K562 (cell line): Measurements from ENCODE around the gene MYO1D. TPM values are rescaled to one million over a fixed set of nuclear protein-coding genes. Genes with fewer than 3 reads are reported as not detected.

ENCODE experiments used
- BDP1 ChIP-seq: IDR thresholded peaks from 3 replicates; pipeline ENCODE4 v1.6.1; 2011; ENCODE audit not compliant: insufficient read length, insufficient read depth
- CCAR2 ChIP-seq: fragments of 200-400 bp; formaldehyde crosslinking; IDR thresholded peaks from 2 replicates; pipeline ENCODE4 v1.6.1; 2017; ENCODE audit warnings: mild to moderate bottlenecking, low read depth, low read length
- DACH1 ChIP-seq: fragments of 450-650 bp; IDR thresholded peaks from 2 replicates; pipeline ENCODE4 v1.6.1; 2018; ENCODE audit not compliant: partially characterized antibody
- EZH2 ChIP-seq: IDR thresholded peaks from 2 replicates; pipeline ENCODE4 v1.6.1; 2012; ENCODE audit warnings: low read depth, mild to moderate bottlenecking, inconsistent platforms, low read length, borderline replicate concordance
- FOXK2 ChIP-seq, 2 experiments: fragments of 450-650 bp; IDR thresholded peaks in 1 of 2; conservative IDR thresholded peaks in 1 of 2; 2 replicates each; pipeline ENCODE4 v1.6.1; 2016; ENCODE audit warnings: low read depth in 2 of 2, mild to moderate bottlenecking in 1 of 2
- FOXP4 ChIP-seq: sonication (generic); formaldehyde crosslinking; IDR thresholded peaks from 2 replicates; pipeline ENCODE4 v1.8.0; 2022; ENCODE audit warnings: mild to moderate bottlenecking, missing genetic modification reagents, borderline replicate concordance
- GABPB2 ChIP-seq: fragments of 250-450 bp; sonication (Bioruptor Pico); conservative IDR thresholded peaks from 2 replicates; pipeline ENCODE4 v1.5.1; 2021; ENCODE audit warnings: mild to moderate bottlenecking
- HDAC6 ChIP-seq: IDR thresholded peaks from 2 replicates; pipeline ENCODE4 v1.6.1; 2012; ENCODE audit warnings: low read depth, mild to moderate bottlenecking, control low read depth, inconsistent platforms, low read length, moderate library complexity
- HOXB6 ChIP-seq: fragments of 250-450 bp; sonication (Bioruptor Pico); IDR thresholded peaks from 2 replicates; pipeline ENCODE4 v1.5.1; 2022; ENCODE audit warnings: mild to moderate bottlenecking, borderline replicate concordance
- LARP7 ChIP-seq: fragments of 450-650 bp; IDR thresholded peaks from 2 replicates; pipeline ENCODE4 v1.6.1; 2016
- NFE2 ChIP-seq: IDR thresholded peaks from 2 replicates; pipeline ENCODE4 v1.6.1; 2014; ENCODE audit warnings: antibody characterized with exemption, low read depth
- NFIX ChIP-seq: fragments of 250-450 bp; sonication (Bioruptor Pico); IDR thresholded peaks from 2 replicates; pipeline ENCODE4 v1.4.0; 2020; ENCODE audit warnings: low read depth, mild to moderate bottlenecking, moderate library complexity
- PTRF ChIP-seq: fragments of 450-650 bp; IDR thresholded peaks from 2 replicates; pipeline ENCODE4 v1.6.1; 2016; ENCODE audit warnings: mild to moderate bottlenecking, missing genetic modification characterization, missing compliant biosample characterization
- ZBTB8A ChIP-seq: fragments of 450-650 bp; IDR thresholded peaks from 2 replicates; pipeline ENCODE4 v1.6.1; 2018; ENCODE audit warnings: mild to moderate bottlenecking, moderate library complexity; ENCODE audit not compliant: partially characterized antibody
- ZNF507 ChIP-seq: conservative IDR thresholded peaks from 2 replicates; pipeline ENCODE4 v1.6.1; 2017; ENCODE audit warnings: missing genetic modification characterization, missing compliant biosample characterization
- ZNF57 ChIP-seq: fragments of 450-650 bp; formaldehyde crosslinking; IDR thresholded peaks from 2 replicates; pipeline ENCODE4 v1.4.0; 2020; ENCODE audit warnings: mild to moderate bottlenecking, moderate library complexity
- ZNF717 ChIP-seq: fragments of 250-450 bp; sonication (Bioruptor Pico); IDR thresholded peaks from 2 replicates; pipeline ENCODE4 v1.5.0; 2021
- polyA plus RNA-seq, 8 experiments: library from polyadenylated mRNA; depleted of rRNA in 4 of 8; stranded (reverse) in 5 of 8; unstranded in 3 of 8; fragments of >200 nt; fragmentation: Nextera tagmentation in 2 of 8; fragmentation: Illumina TruSeq in 1 of 8; extraction: Ambion mirVana in 2 of 8; extraction: Trizol in 1 of 8; gene quantifications; 2 replicates each; pipeline versions ENCODE4 v1.2.1 to v1.2.3, GENCODE V29; 2011 to 2014; ENCODE audit warnings: inconsistent platforms in 1 of 8, missing spikeins in 1 of 8
- total RNA-seq, 7 experiments: library from RNA; depleted of rRNA in 6 of 7; stranded (reverse); fragments of >200 nt in 6 of 7; fragmentation: Illumina TruSeq in 2 of 7; extraction: Trizol in 2 of 7; gene quantifications; 2 replicates each; pipeline versions ENCODE4 v1.2.1 to v1.2.3, GENCODE V29; 2011 to 2021; ENCODE audit warnings: low replicate concordance in 1 of 7
- TF ChIP-seq, protein P1 (sequence below): fragments of 250-450 bp; sonication (Bioruptor Pico); IDR thresholded peaks from 2 replicates; pipeline ENCODE4 v1.4.0; 2020
- TF ChIP-seq, protein P2 (sequence below): sonication (generic); formaldehyde crosslinking; IDR thresholded peaks from 2 replicates; pipeline ENCODE4 v1.8.0; 2023; ENCODE audit warnings: mild to moderate bottlenecking, missing genetic modification reagents
- TF ChIP-seq, protein P3 (sequence below): fragments of 450-650 bp; IDR thresholded peaks from one replicate; pipeline ENCODE4 v1.6.1; 2018; ENCODE audit warnings: mild to moderate bottlenecking, moderate library complexity; ENCODE audit not compliant: partially characterized antibody

MYO1D gene
- total and polyA plus RNA-seq, 9 of the 15 experiments (the other 6 are each of a cell fraction or from before 2014, with no cell fraction given) = 2.1 to 71.2 (median 45.4) TPM

DNA sequence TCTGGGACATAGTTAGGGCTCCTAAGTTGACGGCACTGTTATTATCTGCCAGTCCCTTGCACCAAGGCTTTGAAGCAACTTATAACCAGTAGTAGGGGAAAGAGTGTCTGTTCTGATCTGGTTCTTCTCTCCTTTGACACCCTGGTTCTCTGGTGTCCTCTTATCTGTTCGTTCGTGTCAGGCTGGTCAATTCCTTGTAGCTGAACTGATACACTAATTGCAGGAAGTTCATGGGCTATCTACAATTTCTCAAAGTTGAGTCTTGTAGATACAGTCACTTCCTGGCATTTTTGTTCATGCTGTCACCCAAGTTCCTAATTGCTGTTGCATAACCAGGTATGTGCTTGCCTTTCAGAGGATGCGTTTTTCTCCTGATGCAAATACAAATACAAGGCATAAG is 17.3 kb upstream of the MYO1D start (continued):
- TF ChIP-seq, protein P1, sequence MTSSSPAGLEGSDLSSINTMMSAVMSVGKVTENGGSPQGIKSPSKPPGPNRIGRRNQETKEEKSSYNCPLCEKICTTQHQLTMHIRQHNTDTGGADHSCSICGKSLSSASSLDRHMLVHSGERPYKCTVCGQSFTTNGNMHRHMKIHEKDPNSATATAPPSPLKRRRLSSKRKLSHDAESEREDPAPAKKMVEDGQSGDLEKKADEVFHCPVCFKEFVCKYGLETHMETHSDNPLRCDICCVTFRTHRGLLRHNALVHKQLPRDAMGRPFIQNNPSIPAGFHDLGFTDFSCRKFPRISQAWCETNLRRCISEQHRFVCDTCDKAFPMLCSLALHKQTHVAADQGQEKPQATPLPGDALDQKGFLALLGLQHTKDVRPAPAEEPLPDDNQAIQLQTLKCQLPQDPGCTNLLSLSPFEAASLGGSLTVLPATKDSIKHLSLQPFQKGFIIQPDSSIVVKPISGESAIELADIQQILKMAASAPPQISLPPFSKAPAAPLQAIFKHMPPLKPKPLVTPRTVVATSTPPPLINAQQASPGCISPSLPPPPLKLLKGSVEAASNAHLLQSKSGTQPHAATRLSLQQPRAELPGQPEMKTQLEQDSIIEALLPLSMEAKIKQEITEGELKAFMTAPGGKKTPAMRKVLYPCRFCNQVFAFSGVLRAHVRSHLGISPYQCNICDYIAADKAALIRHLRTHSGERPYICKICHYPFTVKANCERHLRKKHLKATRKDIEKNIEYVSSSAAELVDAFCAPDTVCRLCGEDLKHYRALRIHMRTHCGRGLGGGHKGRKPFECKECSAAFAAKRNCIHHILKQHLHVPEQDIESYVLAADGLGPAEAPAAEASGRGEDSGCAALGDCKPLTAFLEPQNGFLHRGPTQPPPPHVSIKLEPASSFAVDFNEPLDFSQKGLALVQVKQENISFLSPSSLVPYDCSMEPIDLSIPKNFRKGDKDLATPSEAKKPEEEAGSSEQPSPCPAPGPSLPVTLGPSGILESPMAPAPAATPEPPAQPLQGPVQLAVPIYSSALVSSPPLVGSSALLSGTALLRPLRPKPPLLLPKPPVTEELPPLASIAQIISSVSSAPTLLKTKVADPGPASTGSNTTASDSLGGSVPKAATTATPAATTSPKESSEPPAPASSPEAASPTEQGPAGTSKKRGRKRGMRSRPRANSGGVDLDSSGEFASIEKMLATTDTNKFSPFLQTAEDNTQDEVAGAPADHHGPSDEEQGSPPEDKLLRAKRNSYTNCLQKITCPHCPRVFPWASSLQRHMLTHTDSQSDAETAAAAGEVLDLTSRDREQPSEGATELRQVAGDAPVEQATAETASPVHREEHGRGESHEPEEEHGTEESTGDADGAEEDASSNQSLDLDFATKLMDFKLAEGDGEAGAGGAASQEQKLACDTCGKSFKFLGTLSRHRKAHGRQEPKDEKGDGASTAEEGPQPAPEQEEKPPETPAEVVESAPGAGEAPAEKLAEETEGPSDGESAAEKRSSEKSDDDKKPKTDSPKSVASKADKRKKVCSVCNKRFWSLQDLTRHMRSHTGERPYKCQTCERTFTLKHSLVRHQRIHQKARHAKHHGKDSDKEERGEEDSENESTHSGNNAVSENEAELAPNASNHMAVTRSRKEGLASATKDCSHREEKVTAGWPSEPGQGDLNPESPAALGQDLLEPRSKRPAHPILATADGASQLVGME (CRISPR knock-in tag) = no peak
- TF ChIP-seq GABPB2 (CRISPR knock-in tag) (no peak), PTRF (tag) (no peak), DACH1 (peak; percentile 63), NFIX (CRISPR knock-in tag) (no peak), FOXP4 (CRISPR knock-in tag) (no peak), HOXB6 (no peak), HDAC6 (no peak), EZH2 (no peak), ZBTB8A (no peak), ZNF507 (tag) (no peak), BDP1 (no peak), ZNF717 (no peak), NFE2 (no peak), LARP7 (no peak), ZNF57 (CRISPR knock-in tag) (no peak), FOXK2 (conservative IDR thresholded peaks at IDR 0.05 in 1 of 2, IDR thresholded peaks at IDR 0.05 in 1 of 2; ENCODE audit: low read depth in 2 of 2) (peak; percentile 30 to 61; a peak in 3 of 4 replicates), CCAR2 (no peak)
- TF ChIP-seq, protein P2, sequence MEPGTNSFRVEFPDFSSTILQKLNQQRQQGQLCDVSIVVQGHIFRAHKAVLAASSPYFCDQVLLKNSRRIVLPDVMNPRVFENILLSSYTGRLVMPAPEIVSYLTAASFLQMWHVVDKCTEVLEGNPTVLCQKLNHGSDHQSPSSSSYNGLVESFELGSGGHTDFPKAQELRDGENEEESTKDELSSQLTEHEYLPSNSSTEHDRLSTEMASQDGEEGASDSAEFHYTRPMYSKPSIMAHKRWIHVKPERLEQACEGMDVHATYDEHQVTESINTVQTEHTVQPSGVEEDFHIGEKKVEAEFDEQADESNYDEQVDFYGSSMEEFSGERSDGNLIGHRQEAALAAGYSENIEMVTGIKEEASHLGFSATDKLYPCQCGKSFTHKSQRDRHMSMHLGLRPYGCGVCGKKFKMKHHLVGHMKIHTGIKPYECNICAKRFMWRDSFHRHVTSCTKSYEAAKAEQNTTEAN (CRISPR knock-in tag) = no peak
- TF ChIP-seq, protein P3, sequence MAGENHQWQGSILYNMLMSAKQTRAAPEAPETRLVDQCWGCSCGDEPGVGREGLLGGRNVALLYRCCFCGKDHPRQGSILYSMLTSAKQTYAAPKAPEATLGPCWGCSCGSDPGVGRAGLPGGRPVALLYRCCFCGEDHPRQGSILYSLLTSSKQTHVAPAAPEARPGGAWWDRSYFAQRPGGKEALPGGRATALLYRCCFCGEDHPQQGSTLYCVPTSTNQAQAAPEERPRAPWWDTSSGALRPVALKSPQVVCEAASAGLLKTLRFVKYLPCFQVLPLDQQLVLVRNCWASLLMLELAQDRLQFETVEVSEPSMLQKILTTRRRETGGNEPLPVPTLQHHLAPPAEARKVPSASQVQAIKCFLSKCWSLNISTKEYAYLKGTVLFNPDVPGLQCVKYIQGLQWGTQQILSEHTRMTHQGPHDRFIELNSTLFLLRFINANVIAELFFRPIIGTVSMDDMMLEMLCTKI = no peak
